ENCODE data around the gene CDH3. TPM values are rescaled to one million over a fixed set of nuclear protein-coding genes. Genes with fewer than 3 reads are reported as not detected.
A peak's percentile ranks its signal among the peaks of the same experiment; 100 is the strongest.

The CDH3 gene
- total and polyA plus RNA-seq, 2 of the 13 experiments (the other 11 are each of a cell fraction or from before 2014, with no cell fraction given), result 0.11 TPM; not detected in 1

- TF ChIP-seq CSRNP2 (CRISPR knock-in tag; conservative IDR thresholded peaks at IDR 0.05; ENCODE audit: low read depth), result no peak
- TF ChIP-seq AGO2 (optimal IDR thresholded peaks at IDR 0.05; ENCODE audit: low read depth, low read length), result no peak
- 0 out of 2 replicates have a peak, but pooled peaks have one; percentile 31 for TF ChIP-seq MXD4 (CRISPR knock-in tag; IDR thresholded peaks at IDR 0.05)
- no peak for TF ChIP-seq E2F2 (CRISPR knock-in tag; IDR thresholded peaks at IDR 0.05; ENCODE audit: borderline replicate concordance)
- TF ChIP-seq MZF1 (CRISPR knock-in tag; IDR thresholded peaks at IDR 0.05; ENCODE audit: borderline replicate concordance), result no peak
- TF ChIP-seq ZNF256 (CRISPR knock-in tag; conservative IDR thresholded peaks at IDR 0.05), result no peak
- TF ChIP-seq, protein P1, sequence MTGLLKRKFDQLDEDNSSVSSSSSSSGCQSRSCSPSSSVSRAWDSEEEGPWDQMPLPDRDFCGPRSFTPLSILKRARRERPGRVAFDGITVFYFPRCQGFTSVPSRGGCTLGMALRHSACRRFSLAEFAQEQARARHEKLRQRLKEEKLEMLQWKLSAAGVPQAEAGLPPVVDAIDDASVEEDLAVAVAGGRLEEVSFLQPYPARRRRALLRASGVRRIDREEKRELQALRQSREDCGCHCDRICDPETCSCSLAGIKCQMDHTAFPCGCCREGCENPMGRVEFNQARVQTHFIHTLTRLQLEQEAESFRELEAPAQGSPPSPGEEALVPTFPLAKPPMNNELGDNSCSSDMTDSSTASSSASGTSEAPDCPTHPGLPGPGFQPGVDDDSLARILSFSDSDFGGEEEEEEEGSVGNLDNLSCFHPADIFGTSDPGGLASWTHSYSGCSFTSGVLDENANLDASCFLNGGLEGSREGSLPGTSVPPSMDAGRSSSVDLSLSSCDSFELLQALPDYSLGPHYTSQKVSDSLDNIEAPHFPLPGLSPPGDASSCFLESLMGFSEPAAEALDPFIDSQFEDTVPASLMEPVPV (CRISPR knock-in tag; IDR thresholded peaks at IDR 0.05), result no peak
- TF ChIP-seq CHCHD3 (CRISPR knock-in tag; IDR thresholded peaks at IDR 0.05), result no peak
- TF ChIP-seq ZNF781 (CRISPR knock-in tag; IDR thresholded peaks at IDR 0.05; ENCODE audit: borderline replicate concordance, not compliant biosample characterization), result no peak
- TF ChIP-seq RBAK (CRISPR knock-in tag; IDR thresholded peaks at IDR 0.05), result no peak
- TF ChIP-seq KAT7 (CRISPR knock-in tag; IDR thresholded peaks at IDR 0.05; ENCODE audit: borderline replicate concordance), result no peak
- TF ChIP-seq, protein P2, sequence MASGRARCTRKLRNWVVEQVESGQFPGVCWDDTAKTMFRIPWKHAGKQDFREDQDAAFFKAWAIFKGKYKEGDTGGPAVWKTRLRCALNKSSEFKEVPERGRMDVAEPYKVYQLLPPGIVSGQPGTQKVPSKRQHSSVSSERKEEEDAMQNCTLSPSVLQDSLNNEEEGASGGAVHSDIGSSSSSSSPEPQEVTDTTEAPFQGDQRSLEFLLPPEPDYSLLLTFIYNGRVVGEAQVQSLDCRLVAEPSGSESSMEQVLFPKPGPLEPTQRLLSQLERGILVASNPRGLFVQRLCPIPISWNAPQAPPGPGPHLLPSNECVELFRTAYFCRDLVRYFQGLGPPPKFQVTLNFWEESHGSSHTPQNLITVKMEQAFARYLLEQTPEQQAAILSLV (CRISPR knock-in tag; IDR thresholded peaks at IDR 0.05; ENCODE audit: borderline replicate concordance), result no peak
- TF ChIP-seq ZBTB1 (CRISPR knock-in tag; IDR thresholded peaks at IDR 0.05; ENCODE audit: borderline replicate concordance), result no peak
- TF ChIP-seq PPARG (CRISPR knock-in tag; conservative IDR thresholded peaks at IDR 0.05), result peak; percentile 72; the same call in 1 of the 2 replicates
- TF ChIP-seq ZMYM3 (CRISPR knock-in tag; IDR thresholded peaks at IDR 0.05), result no peak
- TF ChIP-seq NFRKB (IDR thresholded peaks at IDR 0.05), result no peak
- TF ChIP-seq FOXK2 (IDR thresholded peaks at IDR 0.05), result no peak
- TF ChIP-seq ATRX (CRISPR knock-in tag; IDR thresholded peaks at IDR 0.05; ENCODE audit: borderline replicate concordance), result no peak
- peak; percentile 78 for TF ChIP-seq GATAD2A (CRISPR knock-in tag; IDR thresholded peaks at IDR 0.05)
- no peak for TF ChIP-seq ZNF615 (CRISPR knock-in tag; IDR thresholded peaks at IDR 0.05; ENCODE audit: borderline replicate concordance)
- no peak for TF ChIP-seq HDAC1 (CRISPR knock-in tag; IDR thresholded peaks at IDR 0.05)
- peak; percentile 67; the same call in 1 of the 2 replicates for TF ChIP-seq ZKSCAN1 (IDR thresholded peaks at IDR 0.05; ENCODE audit: low read length)
- no peak for TF ChIP-seq MTF2 (CRISPR knock-in tag; IDR thresholded peaks at IDR 0.05; ENCODE audit: borderline replicate concordance)
- no peak for TF ChIP-seq TP53 (CRISPR knock-in tag; conservative IDR thresholded peaks at IDR 0.05)
- TF ChIP-seq, protein P3, sequence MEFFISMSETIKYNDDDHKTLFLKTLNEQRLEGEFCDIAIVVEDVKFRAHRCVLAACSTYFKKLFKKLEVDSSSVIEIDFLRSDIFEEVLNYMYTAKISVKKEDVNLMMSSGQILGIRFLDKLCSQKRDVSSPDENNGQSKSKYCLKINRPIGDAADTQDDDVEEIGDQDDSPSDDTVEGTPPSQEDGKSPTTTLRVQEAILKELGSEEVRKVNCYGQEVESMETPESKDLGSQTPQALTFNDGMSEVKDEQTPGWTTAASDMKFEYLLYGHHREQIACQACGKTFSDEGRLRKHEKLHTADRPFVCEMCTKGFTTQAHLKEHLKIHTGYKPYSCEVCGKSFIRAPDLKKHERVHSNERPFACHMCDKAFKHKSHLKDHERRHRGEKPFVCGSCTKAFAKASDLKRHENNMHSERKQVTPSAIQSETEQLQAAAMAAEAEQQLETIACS (CRISPR knock-in tag; IDR thresholded peaks at IDR 0.05), result no peak
- no peak for TF ChIP-seq ZNF879 (CRISPR knock-in tag; IDR thresholded peaks at IDR 0.05)
These were observed 59.2 kb downstream of the CDH3 start (continued) for GRCh38 chr16:68704232-68704867.
